OCI-LY1 (cell line): ENCODE results near the gene RHOU.

ENCODE experiments used
- H2AFZ ChIP-seq: fragments of 200-600 bp; sonication (generic), shearing (Covaris generic); 2 replicates; pipeline ENCODE4 v1.6.0; 2014; ENCODE audit warnings: antibody characterized with exemption, mild to moderate bottlenecking, low read length
- H3F3A ChIP-seq: fragments of 200-600 bp; sonication (generic), shearing (Covaris generic); 2 replicates; pipeline ENCODE4 v1.6.0; 2014; ENCODE audit warnings: mild to moderate bottlenecking, antibody characterized with exemption, low read length, moderate library complexity; ENCODE audit not compliant: insufficient read depth
- H3K27ac ChIP-seq: fragments of 200-600 bp; sonication (generic); 2 replicates; pipeline ENCODE4 v1.5.1; 2014; ENCODE audit warnings: low read length, mixed run types, mild to moderate bottlenecking, low read depth; ENCODE audit not compliant: poor library complexity, severe bottlenecking
- H3K27me3 ChIP-seq: fragments of 200-600 bp; sonication (generic); 2 replicates; pipeline ENCODE4 v1.6.0; 2014; ENCODE audit warnings: antibody characterized with exemption, mild to moderate bottlenecking, low read length, moderate library complexity; ENCODE audit not compliant: insufficient read depth
- H3K36me3 ChIP-seq: fragments of 200-600 bp; sonication (generic); 2 replicates; pipeline ENCODE4 v1.6.1; 2014; ENCODE audit warnings: mild to moderate bottlenecking, antibody characterized with exemption, low read length, moderate library complexity, mixed read lengths; ENCODE audit not compliant: insufficient read depth
- H3K4me1 ChIP-seq: fragments of 200-600 bp; sonication (generic); 2 replicates; pipeline ENCODE4 v1.5.1; 2014; ENCODE audit warnings: mild to moderate bottlenecking, low read length, moderate library complexity; ENCODE audit not compliant: insufficient read depth, severe bottlenecking
- H3K4me2 ChIP-seq: fragments of 200-600 bp; sonication (generic), shearing (Covaris generic); 2 replicates; pipeline ENCODE4 v1.6.1; 2014; ENCODE audit warnings: low read length
- H3K4me3 ChIP-seq: fragments of 200-600 bp; sonication (generic); 2 replicates; pipeline ENCODE4 v1.5.1; 2014; ENCODE audit warnings: low read length, low read depth, mild to moderate bottlenecking, mixed read lengths; ENCODE audit not compliant: poor library complexity, severe bottlenecking
- H3K79me2 ChIP-seq: fragments of 200-600 bp; shearing (Covaris generic); 2 replicates; pipeline ENCODE4 v1.6.1; 2016; ENCODE audit warnings: mixed run types, low read length, mixed read lengths; ENCODE audit not compliant: insufficient read depth
- H3K9ac ChIP-seq: fragments of 200-600 bp; sonication (generic), shearing (Covaris generic); 2 replicates; pipeline ENCODE4 v1.6.1; 2014; ENCODE audit warnings: mild to moderate bottlenecking, low read length, mixed read lengths
- H3K9me2 ChIP-seq: fragments of 200-600 bp; sonication (generic), shearing (Covaris generic); 2 replicates; pipeline ENCODE4 v1.6.1; 2014; ENCODE audit warnings: low read depth, mild to moderate bottlenecking, low read length, mixed read lengths
- H3K9me3 ChIP-seq: fragments of 200-600 bp; shearing (Covaris generic); 2 replicates; pipeline ENCODE4 v1.6.1; 2014; ENCODE audit warnings: low read length, mixed read lengths
- H4K20me1 ChIP-seq: fragments of 200-600 bp; sonication (generic), shearing (Covaris generic); 2 replicates; pipeline ENCODE4 v1.6.0; 2016; ENCODE audit warnings: mild to moderate bottlenecking, low read length; ENCODE audit not compliant: insufficient read depth
- CTCF ChIP-seq: fragments of 200-600 bp; sonication (generic), shearing (Covaris generic); IDR thresholded peaks from 2 replicates; pipeline ENCODE4 v1.5.1; 2017; ENCODE audit warnings: mild to moderate bottlenecking, antibody characterized with exemption, low read length, moderate library complexity, mixed read lengths
- EZH2 ChIP-seq: fragments of 200-600 bp; sonication (generic), shearing (Covaris generic); IDR thresholded peaks from 2 replicates; pipeline ENCODE4 v1.8.0; 2017; ENCODE audit warnings: borderline replicate concordance, mixed run types, mild to moderate bottlenecking, antibody characterized with exemption, low read length, moderate library complexity, mixed read lengths

RHOU gene

GRCh38 chr1:228737601-228738041 lies 2.3 kb downstream of the RHOU start:
- no peaks in the 10 kb centered on the region for H3K4me1 ChIP-seq
- no peaks in the 10 kb centered on the region for H3K36me3 ChIP-seq
- H4K20me1 ChIP-seq: no peaks in the 10 kb centered on the region
- no peak overlapping the region for H3K27ac ChIP-seq
- H3K9ac ChIP-seq: no peak overlapping the region
- H3K9me3 ChIP-seq: no peaks in the 10 kb centered on the region
- no peaks in the 10 kb centered on the region for H3K9me2 ChIP-seq
- TF ChIP-seq CTCF (no peak), EZH2 (no peak)
- no peak overlapping the region for H2AFZ ChIP-seq
- H3K4me2 ChIP-seq: no peak overlapping the region
- H3K27me3 ChIP-seq: no peaks in the 10 kb centered on the region
- no peak overlapping the region for H3K4me3 ChIP-seq
- no peaks in the 10 kb centered on the region for H3F3A ChIP-seq
- H3K79me2 ChIP-seq: no peaks in the 10 kb centered on the region

DNA sequence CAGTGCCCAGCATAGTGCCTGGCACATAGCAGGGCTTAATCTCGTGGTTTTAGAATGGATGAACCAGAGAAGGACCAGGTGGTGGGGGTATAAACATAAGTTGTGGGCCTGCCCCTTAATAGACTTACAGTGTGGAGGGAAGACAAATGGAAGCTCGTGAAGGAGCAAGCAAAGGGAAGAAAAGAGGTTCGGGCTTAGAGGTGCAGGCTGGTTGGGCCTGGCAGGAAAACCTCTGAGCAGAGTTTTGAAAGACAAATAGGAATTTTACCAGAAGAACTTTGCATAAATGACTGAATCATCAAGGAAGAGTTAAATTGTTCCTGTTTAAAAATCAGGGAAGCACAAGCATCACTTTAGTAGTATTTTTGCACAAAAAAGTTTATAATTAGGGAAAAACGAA lies 4.5 kb downstream of the RHOU start:
- TF ChIP-seq CTCF (no peak), EZH2 (no peak)
- Histone ChIP-seq H3K27me3 (no peaks in the 10 kb centered on the region), H3K4me3 (no peak overlapping the region), H3K9ac (no peak overlapping the region), H3K9me3 (no peaks in the 10 kb centered on the region), H3K36me3 (no peaks in the 10 kb centered on the region), H3F3A (no peaks in the 10 kb centered on the region), H4K20me1 (no peaks in the 10 kb centered on the region), H3K4me1 (no peaks in the 10 kb centered on the region), H3K79me2 (no peaks in the 10 kb centered on the region), H3K27ac (no peak overlapping the region), H3K4me2 (no peak overlapping the region), H2AFZ (no peak overlapping the region), H3K9me2 (no peaks in the 10 kb centered on the region)

DNA sequence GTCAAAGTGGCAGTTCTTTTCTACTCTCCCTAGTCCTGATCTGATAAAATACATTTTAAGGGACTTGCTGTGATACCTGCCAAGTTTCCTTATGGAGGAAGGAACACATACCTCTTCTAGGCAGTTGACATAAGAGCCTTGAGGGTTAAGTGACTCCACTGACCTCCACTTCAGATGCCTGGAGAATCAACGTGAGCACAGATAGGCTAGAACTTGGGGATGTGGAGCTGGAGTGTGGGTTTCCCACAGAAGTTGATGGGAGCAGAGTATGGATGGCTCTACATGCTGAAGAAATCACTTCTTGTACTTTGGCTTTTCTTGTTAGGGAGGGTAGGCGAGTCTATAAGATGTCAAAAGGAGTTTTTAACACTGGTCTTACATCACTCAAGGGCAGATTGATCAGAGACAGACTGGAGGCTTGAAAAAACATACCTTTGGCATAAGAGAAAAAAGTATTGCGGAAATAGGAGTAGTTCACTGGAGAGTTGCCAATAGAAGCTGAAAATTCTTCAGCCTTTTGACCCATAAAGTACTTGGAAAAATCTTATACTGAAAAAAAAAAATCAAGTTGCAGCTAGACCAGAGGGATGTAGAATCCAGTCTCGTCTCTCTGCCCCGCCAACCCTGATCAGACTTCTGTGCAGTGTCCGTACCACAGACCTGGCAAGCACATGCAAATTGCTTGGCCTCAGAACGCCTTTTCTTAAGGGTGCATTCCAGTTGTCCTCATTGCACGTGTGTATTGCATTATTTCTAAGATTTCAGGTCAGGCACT lies 5.5 kb downstream of the RHOU start:
- H3K4me3 ChIP-seq: no peak overlapping the region
- H3K9me2 ChIP-seq: no peaks in the 10 kb centered on the region
- no peak overlapping the region for H3K4me2 ChIP-seq
- H3K79me2 ChIP-seq: no peaks in the 10 kb centered on the region
- no peak overlapping the region for H3K9ac ChIP-seq
- H3F3A ChIP-seq: no peaks in the 10 kb centered on the region
- no peak for TF ChIP-seq CTCF
- TF ChIP-seq EZH2: no peak
- H3K27ac ChIP-seq: no peak overlapping the region
- H3K9me3 ChIP-seq: no peaks in the 10 kb centered on the region
- no peaks in the 10 kb centered on the region for H3K36me3 ChIP-seq
- no peaks in the 10 kb centered on the region for H4K20me1 ChIP-seq
- no peaks in the 10 kb centered on the region for H3K27me3 ChIP-seq
- no peak overlapping the region for H2AFZ ChIP-seq
- H3K4me1 ChIP-seq: no peaks in the 10 kb centered on the region
